OCI-LY1 (cell line): ENCODE data around the gene KCNJ9.

Experiments used
- EZH2 ChIP-seq: fragments of 200-600 bp; sonication (generic), shearing (Covaris generic); IDR thresholded peaks from 2 replicates; pipeline ENCODE4 v1.8.0; 2017; ENCODE audit warnings: borderline replicate concordance, mixed run types, mild to moderate bottlenecking, antibody characterized with exemption, low read length, moderate library complexity, mixed read lengths
- TF ChIP-seq, protein P1 (sequence below): fragments of 200-600 bp; sonication (generic), shearing (Covaris generic); IDR thresholded peaks from 2 replicates; pipeline ENCODE4 v1.5.1; 2017; ENCODE audit warnings: mild to moderate bottlenecking, antibody characterized with exemption, low read length, moderate library complexity, mixed read lengths

DNA sequence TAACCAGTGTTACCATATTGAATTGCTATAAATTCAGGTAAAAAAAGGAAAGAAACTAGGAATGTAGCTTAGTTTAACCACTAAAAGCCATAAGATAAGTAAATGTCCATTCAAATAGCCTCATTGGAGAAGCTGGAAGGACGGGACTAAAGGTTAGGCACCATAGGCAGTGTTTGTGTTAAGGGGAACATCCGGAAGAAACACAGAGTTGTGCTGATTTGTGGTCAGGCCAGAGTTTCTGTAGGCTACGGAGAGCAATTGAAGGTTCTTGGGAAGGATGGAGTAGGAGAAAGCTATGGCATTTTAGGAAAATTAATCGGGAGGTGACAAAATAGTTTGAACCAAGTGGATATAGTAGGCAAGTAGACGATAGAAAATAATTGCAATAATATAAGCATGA is 10.0 kb upstream of the KCNJ9 start:
- TF ChIP-seq, protein P1, sequence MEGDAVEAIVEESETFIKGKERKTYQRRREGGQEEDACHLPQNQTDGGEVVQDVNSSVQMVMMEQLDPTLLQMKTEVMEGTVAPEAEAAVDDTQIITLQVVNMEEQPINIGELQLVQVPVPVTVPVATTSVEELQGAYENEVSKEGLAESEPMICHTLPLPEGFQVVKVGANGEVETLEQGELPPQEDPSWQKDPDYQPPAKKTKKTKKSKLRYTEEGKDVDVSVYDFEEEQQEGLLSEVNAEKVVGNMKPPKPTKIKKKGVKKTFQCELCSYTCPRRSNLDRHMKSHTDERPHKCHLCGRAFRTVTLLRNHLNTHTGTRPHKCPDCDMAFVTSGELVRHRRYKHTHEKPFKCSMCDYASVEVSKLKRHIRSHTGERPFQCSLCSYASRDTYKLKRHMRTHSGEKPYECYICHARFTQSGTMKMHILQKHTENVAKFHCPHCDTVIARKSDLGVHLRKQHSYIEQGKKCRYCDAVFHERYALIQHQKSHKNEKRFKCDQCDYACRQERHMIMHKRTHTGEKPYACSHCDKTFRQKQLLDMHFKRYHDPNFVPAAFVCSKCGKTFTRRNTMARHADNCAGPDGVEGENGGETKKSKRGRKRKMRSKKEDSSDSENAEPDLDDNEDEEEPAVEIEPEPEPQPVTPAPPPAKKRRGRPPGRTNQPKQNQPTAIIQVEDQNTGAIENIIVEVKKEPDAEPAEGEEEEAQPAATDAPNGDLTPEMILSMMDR = no peak
- TF ChIP-seq EZH2 = no peak
